SH-SY5Y (cell line): ENCODE data around the gene CACTIN.

ENCODE experiments used
- GATA2 ChIP-seq: IDR thresholded peaks from 2 replicates; pipeline ENCODE4 v1.6.1; 2011; ENCODE audit warnings: mild to moderate bottlenecking, low read depth, low read length
- GATA3 ChIP-seq: IDR thresholded peaks from 2 replicates; pipeline ENCODE4 v1.6.1; 2011; ENCODE audit warnings: low read depth, mild to moderate bottlenecking, low read length, moderate library complexity

The CACTIN gene

GRCh38 chr19:3656073-3656746, 29.6 kb upstream of the CACTIN start:
- TF ChIP-seq GATA3 (no peak), GATA2 (no peak)

- TF ChIP-seq GATA3 (no peak), GATA2 (no peak)
Measured at GRCh38 chr19:3655402-3656072, 28.9 kb upstream of the CACTIN start.

GRCh38 chr19:3653865-3654513, 27.4 kb upstream of the CACTIN start:
- TF ChIP-seq GATA3 (no peak), GATA2 (no peak)

- TF ChIP-seq GATA3 (no peak), GATA2 (no peak)
Measured at GRCh38 chr19:3653081-3653795, 26.6 kb upstream of the CACTIN start.

- no peak for TF ChIP-seq GATA2
- no peak for TF ChIP-seq GATA3
Measured at GRCh38 chr19:3652422-3652821, 25.8 kb upstream of the CACTIN start.

GRCh38 chr19:3651684-3652083, 25.1 kb upstream of the CACTIN start:
- TF ChIP-seq GATA3 (no peak), GATA2 (no peak)

- TF ChIP-seq GATA3 (no peak), GATA2 (no peak)
Measured at GRCh38 chr19:3649888-3650287, 23.3 kb upstream of the CACTIN start.

- TF ChIP-seq GATA2 (no peak), GATA3 (no peak)
Measured at GRCh38 chr19:3648037-3648905, 21.7 kb upstream of the CACTIN start.

GRCh38 chr19:3646336-3647092, 19.9 kb upstream of the CACTIN start:
- TF ChIP-seq GATA2 (no peak), GATA3 (no peak)

GRCh38 chr19:3645726-3646125, 19.1 kb upstream of the CACTIN start:
- TF ChIP-seq GATA3 (no peak), GATA2 (no peak)

GRCh38 chr19:3645067-3645396, 18.4 kb upstream of the CACTIN start:
- TF ChIP-seq GATA2 (no peak), GATA3 (no peak)

- TF ChIP-seq GATA3 (no peak), GATA2 (no peak)
Measured at GRCh38 chr19:3644351-3645066, 17.9 kb upstream of the CACTIN start.

- TF ChIP-seq GATA3 (no peak), GATA2 (no peak)
Measured at GRCh38 chr19:3643674-3644313, 17.2 kb upstream of the CACTIN start.
